GM19193 (cell line): ENCODE measurements around the gene FAM187B.

Source experiments
- POLR2A ChIP-seq: IDR thresholded peaks from 4 replicates; pipeline ENCODE4 v1.6.1; 2011; ENCODE audit not compliant: insufficient read depth, insufficient read length; ENCODE audit errors: extremely low read depth

Gene FAM187B

GRCh38 chr19:35228177-35228930 is at the start of gene FAM187B:
Gene FAM187B, minus strand, starts transcription at chr19:35228739. Its CDS starts 59 bp downstream, at chr19:35228680.
- TF ChIP-seq POLR2A, result no peak

- TF ChIP-seq POLR2A, result no peak
These were observed 48.3 kb upstream of the FAM187B start for GRCh38 chr19:35276706-35277281.

- TF ChIP-seq POLR2A, result no peak
These were observed 45.8 kb upstream of the FAM187B start for GRCh38 chr19:35274323-35274722.

- no peak for TF ChIP-seq POLR2A
These were observed 45.2 kb upstream of the FAM187B start for GRCh38 chr19:35273686-35274259.

GRCh38 chr19:35272954-35273649 is 44.6 kb upstream of the FAM187B start:
- TF ChIP-seq POLR2A, result no peak

- no peak for TF ChIP-seq POLR2A
These were observed 43.7 kb upstream of the FAM187B start for GRCh38 chr19:35272122-35272719.

GRCh38 chr19:35271546-35271945 is 43.0 kb upstream of the FAM187B start:
- no peak for TF ChIP-seq POLR2A

GRCh38 chr19:35270381-35270811 is 41.9 kb upstream of the FAM187B start:
- TF ChIP-seq POLR2A, result no peak

GRCh38 chr19:35269438-35270117 is 41.0 kb upstream of the FAM187B start:
- peak; percentile 41 for TF ChIP-seq POLR2A

- TF ChIP-seq POLR2A, result no peak
These were observed 40.2 kb upstream of the FAM187B start, which contains the start of gene USF2 for GRCh38 chr19:35268536-35269437. Gene USF2, plus strand, starts transcription at chr19:35268962. Its CDS starts 140 bp downstream, at chr19:35269102.

GRCh38 chr19:35267818-35268535 is 39.4 kb upstream of the FAM187B start:
- peak; percentile 72 for TF ChIP-seq POLR2A

GRCh38 chr19:35267353-35267817 is 38.8 kb upstream of the FAM187B start:
- no peak for TF ChIP-seq POLR2A

- no peak for TF ChIP-seq POLR2A
These were observed 38.2 kb upstream of the FAM187B start for GRCh38 chr19:35266520-35267352.
